G401 (cell line): ENCODE measurements around the gene ARMH4. TPM values are rescaled to one million over a fixed set of nuclear protein-coding genes. Genes with fewer than 3 reads are reported as not detected.
"Not testable (repeated sequence)": the region's sequence is repeated elsewhere in the genome, so short reads cannot be mapped to it uniquely, and the experiment has no call there.

Experiments used
- DNase-seq: peaks from one replicate; pipeline ENCODE4 v3.0.0-alpha.2; 2015; ENCODE audit warnings: low spot score
- in situ Hi-C: cut with HindIII; loops from 2 replicates; pipeline ENCODE4 v1.10.0; 2016; ENCODE audit warnings: low sequenced_read_pairs, mixed read lengths
- total RNA-seq: library from RNA; depleted of rRNA; stranded (reverse); fragments of >200 nt; shearing (Covaris generic); gene quantifications from 2 replicates; pipeline ENCODE4 v1.2.3, GENCODE V29; 2014

ARMH4 gene
- total RNA-seq, 1 experiment from 2014 or later = 3.7 TPM

- in situ Hi-C loops = no loop called here
- no peak for DNase-seq
Measured at GRCh38 chr14:58150243-58150805, 1.7 kb downstream of the ARMH4 start.

GRCh38 chr14:58149196-58149595, 2.8 kb downstream of the ARMH4 start:
- DNase-seq = no peak
- in situ Hi-C loops = no loop called here

- in situ Hi-C loops = no loop called here
- no peak for DNase-seq
Measured at GRCh38 chr14:58146399-58146798, 5.6 kb downstream of the ARMH4 start.

GRCh38 chr14:58145936-58146335, 6.1 kb downstream of the ARMH4 start:
- in situ Hi-C loops = no loop called here
- no peak for DNase-seq

GRCh38 chr14:58143106-58143505, 8.9 kb downstream of the ARMH4 start:
- DNase-seq = no peak
- in situ Hi-C loops = no loop called here

GRCh38 chr14:58141893-58142292, 10.1 kb downstream of the ARMH4 start:
- no peak for DNase-seq
- in situ Hi-C loops = no loop called here

- in situ Hi-C loops = no loop called here
- DNase-seq = no peak
Measured at GRCh38 chr14:58138714-58139482, 13.1 kb downstream of the ARMH4 start.

- no peak for DNase-seq
Measured at GRCh38 chr14:58138031-58138713, 13.8 kb downstream of the ARMH4 start.

GRCh38 chr14:58133739-58134138, 18.3 kb downstream of the ARMH4 start:
- in situ Hi-C loops = no loop called here
- no peak for DNase-seq

More at GRCh38 chr14:58138031-58138713, 13.8 kb downstream of the ARMH4 start:
- in situ Hi-C loops = no loop called here

- in situ Hi-C loops = no loop called here
- no peak for DNase-seq
Measured at GRCh38 chr14:58131386-58131785, 20.6 kb downstream of the ARMH4 start.

GRCh38 chr14:58130116-58130782, 21.8 kb downstream of the ARMH4 start:
- in situ Hi-C loops = no loop called here
- no peak for DNase-seq

- DNase-seq = no peak
Measured at GRCh38 chr14:58129208-58129607, 22.8 kb downstream of the ARMH4 start.

GRCh38 chr14:58128416-58128815, 23.6 kb downstream of the ARMH4 start:
- no peak for DNase-seq
- in situ Hi-C loops = no loop called here

More at GRCh38 chr14:58129208-58129607, 22.8 kb downstream of the ARMH4 start:
- in situ Hi-C loops = no loop called here

- DNase-seq, in situ Hi-C loops: not testable (repeated sequence)
Measured at GRCh38 chr14:58122546-58122945, 29.5 kb downstream of the ARMH4 start.

- in situ Hi-C loops = no loop called here
Measured at GRCh38 chr14:58121530-58122186, 30.4 kb downstream of the ARMH4 start.

GRCh38 chr14:58119381-58119780, 32.6 kb downstream of the ARMH4 start:
- in situ Hi-C loops = no loop called here
- DNase-seq = peak; percentile 40

More at GRCh38 chr14:58121530-58122186, 30.4 kb downstream of the ARMH4 start:
- no peak for DNase-seq

GRCh38 chr14:58118097-58118815, 33.8 kb downstream of the ARMH4 start:
- peak; percentile 53 for DNase-seq
- in situ Hi-C loops = no loop called here

- DNase-seq = no peak
- in situ Hi-C loops = no loop called here
Measured at GRCh38 chr14:58109744-58110143, 42.3 kb downstream of the ARMH4 start.

GRCh38 chr14:58108717-58109116, 43.3 kb downstream of the ARMH4 start:
- in situ Hi-C loops = no loop called here
- DNase-seq = no peak
